Measurements from ENCODE around the gene GPR107.

DNA sequence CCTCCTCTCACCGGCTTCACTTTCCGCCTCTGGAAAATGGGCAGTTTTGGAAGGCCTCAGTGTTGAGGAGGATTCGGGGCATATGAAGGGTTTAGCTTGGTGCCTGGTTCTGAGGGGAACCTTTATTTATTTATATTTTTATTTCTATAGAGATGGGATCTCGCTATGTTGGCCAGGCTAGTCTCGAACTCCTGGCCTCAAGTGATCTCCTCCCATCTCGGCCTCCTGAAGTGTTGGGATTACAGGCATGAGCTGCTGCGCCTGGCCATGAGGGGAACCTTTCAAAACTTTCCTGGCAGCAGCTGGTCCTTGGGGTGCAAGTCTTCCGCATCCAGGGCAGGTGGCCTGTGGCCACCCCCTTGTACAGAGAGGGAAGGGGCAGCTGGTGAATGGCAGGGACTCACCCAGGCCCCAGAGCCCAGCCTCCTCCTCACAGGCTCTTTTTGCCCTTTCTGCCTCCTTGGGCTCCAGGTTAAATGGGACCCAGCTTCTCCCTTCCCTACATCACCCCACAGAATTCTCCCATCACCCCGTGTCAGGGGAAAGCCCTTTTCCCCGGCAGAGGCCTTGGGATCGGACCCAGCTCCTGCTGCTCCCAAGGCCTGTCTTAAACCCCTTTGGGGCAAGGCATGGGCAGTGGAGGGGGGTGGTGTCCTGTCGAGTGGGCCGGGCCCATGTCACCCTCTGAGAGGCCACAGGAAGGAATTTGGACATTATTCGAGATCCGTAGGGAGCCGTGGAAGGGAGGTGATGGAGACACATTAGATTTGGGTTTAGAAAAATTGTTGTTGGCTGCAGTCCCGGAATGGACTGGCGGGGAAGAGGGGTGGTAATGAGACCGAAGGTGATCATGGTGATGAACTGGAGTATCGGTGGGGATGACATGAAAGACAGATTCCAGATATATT lies 124.4 kb downstream of the GPR107 start:
- TF ChIP-seq, protein P1, sequence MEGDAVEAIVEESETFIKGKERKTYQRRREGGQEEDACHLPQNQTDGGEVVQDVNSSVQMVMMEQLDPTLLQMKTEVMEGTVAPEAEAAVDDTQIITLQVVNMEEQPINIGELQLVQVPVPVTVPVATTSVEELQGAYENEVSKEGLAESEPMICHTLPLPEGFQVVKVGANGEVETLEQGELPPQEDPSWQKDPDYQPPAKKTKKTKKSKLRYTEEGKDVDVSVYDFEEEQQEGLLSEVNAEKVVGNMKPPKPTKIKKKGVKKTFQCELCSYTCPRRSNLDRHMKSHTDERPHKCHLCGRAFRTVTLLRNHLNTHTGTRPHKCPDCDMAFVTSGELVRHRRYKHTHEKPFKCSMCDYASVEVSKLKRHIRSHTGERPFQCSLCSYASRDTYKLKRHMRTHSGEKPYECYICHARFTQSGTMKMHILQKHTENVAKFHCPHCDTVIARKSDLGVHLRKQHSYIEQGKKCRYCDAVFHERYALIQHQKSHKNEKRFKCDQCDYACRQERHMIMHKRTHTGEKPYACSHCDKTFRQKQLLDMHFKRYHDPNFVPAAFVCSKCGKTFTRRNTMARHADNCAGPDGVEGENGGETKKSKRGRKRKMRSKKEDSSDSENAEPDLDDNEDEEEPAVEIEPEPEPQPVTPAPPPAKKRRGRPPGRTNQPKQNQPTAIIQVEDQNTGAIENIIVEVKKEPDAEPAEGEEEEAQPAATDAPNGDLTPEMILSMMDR (IDR thresholded peaks at IDR 0.05): no peak
- no peak for TF ChIP-seq POLR2A (IDR thresholded peaks at IDR 0.05)

Data from suprapubic skin (tissue), 3 donors.